HG03060 (cell line): ENCODE data around the gene ADAM17.

Experiments used
- ATAC-seq: cut with Tn5 transposase; IDR thresholded peaks from one replicate; pipeline ENCODE4 v1.9.1; 2021; ENCODE audit warnings: low read depth, moderate number of reproducible peaks; ENCODE audit not compliant: unreplicated experiment

The ADAM17 gene

GRCh38 chr2:9474361-9475057, 81.1 kb downstream of the ADAM17 start, which contains the start of gene IAH1:
Gene IAH1 (plus strand): TSS chr2:9474551. CDS start chr2:9474567, 16 bp downstream.
- ATAC-seq = no peak

- no peak for ATAC-seq
Measured at GRCh38 chr2:9473985-9474360, 81.7 kb downstream of the ADAM17 start.

GRCh38 chr2:9473308-9473984, 82.2 kb downstream of the ADAM17 start:
- ATAC-seq = no peak

- ATAC-seq = no peak
Measured at GRCh38 chr2:9472511-9472910, 83.1 kb downstream of the ADAM17 start.

GRCh38 chr2:9471206-9471605, 84.4 kb downstream of the ADAM17 start:
- no peak for ATAC-seq

- no peak for ATAC-seq
Measured at GRCh38 chr2:9467687-9468086, 87.9 kb downstream of the ADAM17 start.

- no peak for ATAC-seq
Measured at GRCh38 chr2:9466147-9466683, 89.4 kb downstream of the ADAM17 start.

GRCh38 chr2:9465170-9465569, 90.5 kb downstream of the ADAM17 start:
- no peak for ATAC-seq

- ATAC-seq = no peak
Measured at GRCh38 chr2:9463698-9464034, 92.0 kb downstream of the ADAM17 start.

GRCh38 chr2:9462886-9463697, 92.5 kb downstream of the ADAM17 start:
- no peak for ATAC-seq

- ATAC-seq = no peak
Measured at GRCh38 chr2:9462313-9462712, 93.3 kb downstream of the ADAM17 start.

GRCh38 chr2:9461079-9461478, 94.6 kb downstream of the ADAM17 start:
- no peak for ATAC-seq

- ATAC-seq = no peak
Measured at GRCh38 chr2:9460441-9461017, 95.1 kb downstream of the ADAM17 start.

GRCh38 chr2:9451231-9451630, 104.4 kb downstream of the ADAM17 start:
- ATAC-seq = no peak

GRCh38 chr2:9445089-9445488, 110.5 kb downstream of the ADAM17 start:
- ATAC-seq = no peak

- no peak for ATAC-seq
Measured at GRCh38 chr2:9443526-9443925, 112.1 kb downstream of the ADAM17 start.

- no peak for ATAC-seq
Measured at GRCh38 chr2:9441556-9441955, 114.1 kb downstream of the ADAM17 start.

GRCh38 chr2:9440058-9440727, 115.4 kb downstream of the ADAM17 start:
- no peak for ATAC-seq

- no peak for ATAC-seq
Measured at GRCh38 chr2:9439536-9439935, 116.1 kb downstream of the ADAM17 start.
